Prostate gland (tissue), 2 donors: Measurements from ENCODE around the gene OR8B12.

Experiments used
- CTCF ChIP-seq, 4 experiments: fragments of 200-600 bp in 2 of 4; fragments of 450-650 bp in 2 of 4; sonication (generic) in 2 of 4; IDR thresholded peaks; 1 replicate in 3 of 4; 2 replicates in 1 of 4; pipeline ENCODE4 v1.5.1; 2016 to 2019; ENCODE audit warnings: antibody characterized with exemption in 4 of 4, mild to moderate bottlenecking in 2 of 4, moderate library complexity in 2 of 4
- POLR2A ChIP-seq: fragments of 450-650 bp; IDR thresholded peaks from one replicate; pipeline ENCODE4 v1.6.1; 2016; ENCODE audit warnings: antibody characterized with exemption, mild to moderate bottlenecking
- POLR2AphosphoS5 ChIP-seq: sonication (generic); formaldehyde crosslinking; IDR thresholded peaks from one replicate; pipeline ENCODE4 v1.6.1; 2017; ENCODE audit warnings: antibody characterized with exemption

GRCh38 chr11:124581817-124582216 lies 38.4 kb upstream of the OR8B12 start:
- TF ChIP-seq CTCF (IDR thresholded peaks at IDR 0.05): no peak
- no peak for TF ChIP-seq POLR2A
- TF ChIP-seq POLR2AphosphoS5: no peak
